M059J (cell line): Measurements from ENCODE around the gene SOAT2. TPM values are rescaled to one million over a fixed set of nuclear protein-coding genes. Genes with fewer than 3 reads are reported as not detected.
A peak's percentile ranks its signal among the peaks of the same experiment; 100 is the strongest.
"Not testable (repeated sequence)": the region's sequence is repeated elsewhere in the genome, so short reads cannot be mapped to it uniquely, and the experiment has no call there.

ENCODE experiments used
- DNase-seq: peaks from one replicate; pipeline ENCODE4 v3.0.0-alpha.2; 2012; ENCODE audit warnings: low read depth
- total RNA-seq: library from RNA; depleted of rRNA; stranded (reverse); fragments of >200 nt; shearing (Covaris generic); gene quantifications from 2 replicates; pipeline ENCODE4 v1.2.3, GENCODE V29; 2014

The SOAT2 gene
- total RNA-seq, 1 experiment from 2014 or later, result not detected

- no peak for DNase-seq
These were observed 1.1 kb upstream of the SOAT2 start for GRCh38 chr12:53101931-53102781.

DNA sequence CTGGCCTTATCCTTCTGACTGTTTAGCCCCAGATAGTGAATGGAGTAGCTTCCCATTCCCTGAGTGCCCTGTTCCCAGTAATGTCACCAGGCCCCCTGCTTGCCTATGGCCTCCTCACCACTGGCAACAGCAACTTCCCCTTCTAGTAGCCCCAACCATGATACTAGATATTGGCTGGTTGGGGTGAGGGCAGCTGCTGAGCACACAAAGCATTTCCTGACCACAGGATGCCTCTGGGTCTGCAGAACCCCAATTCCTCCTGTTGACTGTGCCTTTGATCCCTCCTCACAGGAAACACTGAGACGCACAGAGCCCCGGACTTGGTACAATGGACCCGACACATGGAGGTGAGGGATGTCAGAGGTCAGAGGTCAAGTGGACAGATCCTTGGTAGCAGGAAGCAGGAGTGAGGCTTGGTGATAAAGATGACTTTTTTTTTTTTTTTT is 597 bp downstream of the SOAT2 start:
- no peak for DNase-seq

GRCh38 chr12:53105256-53105655 is 2.0 kb downstream of the SOAT2 start:
- DNase-seq, result no peak

- DNase-seq, result no peak
These were observed 2.6 kb downstream of the SOAT2 start for GRCh38 chr12:53105712-53106439.

DNA sequence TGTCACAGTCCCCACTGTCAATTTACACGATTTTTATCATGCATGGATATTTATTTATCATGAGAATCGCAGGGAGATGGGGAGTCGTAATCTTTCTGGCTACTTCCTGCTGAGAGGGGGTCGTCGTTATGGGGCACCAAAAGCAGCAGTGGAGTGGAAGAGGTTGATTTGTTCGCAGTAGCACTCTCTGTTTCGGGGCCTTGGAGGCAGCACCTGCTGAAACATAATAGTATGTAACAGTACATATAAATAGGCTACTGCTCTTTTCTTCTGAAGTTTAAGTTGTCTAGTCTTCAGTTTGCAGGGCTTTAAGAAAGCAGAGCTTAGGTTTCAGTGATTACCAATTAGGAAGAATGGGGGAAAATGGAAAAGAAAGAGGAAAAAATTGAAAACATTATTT is 3.8 kb downstream of the SOAT2 start:
- no peak for DNase-seq

DNA sequence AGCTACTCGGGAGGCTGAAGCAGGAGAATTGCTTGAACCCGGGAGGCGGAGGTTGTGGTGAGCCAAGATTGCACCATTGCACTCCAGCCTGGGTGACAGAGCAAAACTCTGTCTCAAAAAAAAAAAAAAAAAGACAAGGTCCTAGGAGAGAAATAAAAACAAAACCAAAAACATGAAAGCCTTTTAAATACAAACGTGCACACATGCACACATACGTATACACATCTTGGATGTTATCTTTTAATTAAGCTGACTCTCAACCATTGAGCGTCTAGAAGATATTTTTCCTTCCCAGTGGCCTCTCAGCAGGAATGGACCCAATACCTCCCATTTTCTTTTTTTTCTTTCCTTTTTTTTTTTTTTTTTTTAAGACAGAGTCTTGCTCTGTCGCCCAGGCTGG is 9.1 kb downstream of the SOAT2 start:
- DNase-seq, result not testable (repeated sequence)

GRCh38 chr12:53113136-53113705 is 9.9 kb downstream of the SOAT2 start:
- no peak for DNase-seq

- DNase-seq, result no peak
These were observed 10.7 kb downstream of the SOAT2 start for GRCh38 chr12:53113951-53114350.

GRCh38 chr12:53115112-53115890 is 12.0 kb downstream of the SOAT2 start:
- no peak for DNase-seq

DNA sequence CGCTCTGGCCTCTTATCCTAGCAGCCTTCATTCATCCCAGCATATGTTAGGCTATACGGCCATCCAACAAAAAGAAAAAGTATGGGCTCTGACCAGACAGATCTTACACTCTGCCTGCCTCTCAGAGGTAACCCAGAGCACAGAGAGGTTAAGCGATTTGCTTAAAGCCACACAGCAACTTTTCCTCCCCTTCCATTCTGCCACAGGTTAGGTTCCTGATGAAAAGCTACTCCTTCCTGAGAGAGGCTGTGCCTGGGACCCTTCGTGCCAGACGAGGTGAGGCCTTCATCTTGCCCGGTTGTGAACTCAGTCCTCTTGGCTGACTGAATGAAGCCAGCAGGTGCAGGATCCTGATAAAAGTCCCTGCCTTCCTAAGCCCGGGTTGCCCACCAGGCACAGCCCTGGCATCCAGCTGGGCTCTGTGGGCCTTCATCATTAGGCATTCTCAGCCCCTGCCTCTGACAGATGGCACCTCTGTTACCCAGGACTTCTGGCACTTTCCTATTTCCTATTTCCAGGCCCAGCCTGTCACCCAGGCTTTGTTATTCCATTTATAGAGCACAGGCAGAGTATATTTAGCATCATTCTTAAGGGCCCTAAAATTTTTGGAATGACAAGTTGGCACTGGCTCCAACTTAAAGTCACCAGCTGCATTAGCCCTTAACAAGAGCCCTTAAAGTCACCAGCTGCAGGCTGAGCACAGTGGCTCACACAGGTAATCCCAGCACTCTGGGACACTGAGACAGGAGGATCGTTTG is 12.8 kb downstream of the SOAT2 start:
- no peak for DNase-seq

GRCh38 chr12:53118751-53119300 is 15.5 kb downstream of the SOAT2 start:
- no peak for DNase-seq

GRCh38 chr12:53120685-53121525 is 17.6 kb downstream of the SOAT2 start:
- no peak for DNase-seq

DNA sequence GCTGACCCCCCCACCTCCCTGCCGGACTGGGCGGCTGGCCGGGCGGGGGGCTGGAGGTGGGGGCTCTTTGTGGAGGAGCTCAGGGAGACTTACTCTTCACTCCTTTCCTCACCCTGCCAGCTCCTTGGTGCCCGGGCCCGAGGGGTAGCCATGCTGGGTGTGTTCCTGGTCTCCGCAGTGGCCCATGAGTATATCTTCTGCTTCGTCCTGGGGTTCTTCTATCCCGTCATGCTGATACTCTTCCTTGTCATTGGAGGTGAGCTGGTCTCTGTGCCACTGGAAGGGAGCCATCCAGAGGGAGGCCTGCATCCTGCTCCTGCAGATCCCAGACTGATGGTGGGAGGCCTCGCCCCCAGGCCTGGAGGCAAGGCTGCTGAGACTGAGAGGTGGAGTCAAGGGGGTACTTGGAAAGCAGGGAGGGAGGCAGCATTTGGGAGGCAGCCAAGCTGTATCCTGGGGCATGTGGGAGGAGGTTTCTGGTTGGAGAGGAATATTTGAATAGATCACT is 19.7 kb downstream of the SOAT2 start:
- peak; percentile 68 for DNase-seq

- DNase-seq, result peak; percentile 67
These were observed 20.5 kb downstream of the SOAT2 start for GRCh38 chr12:53123578-53124351.

DNA sequence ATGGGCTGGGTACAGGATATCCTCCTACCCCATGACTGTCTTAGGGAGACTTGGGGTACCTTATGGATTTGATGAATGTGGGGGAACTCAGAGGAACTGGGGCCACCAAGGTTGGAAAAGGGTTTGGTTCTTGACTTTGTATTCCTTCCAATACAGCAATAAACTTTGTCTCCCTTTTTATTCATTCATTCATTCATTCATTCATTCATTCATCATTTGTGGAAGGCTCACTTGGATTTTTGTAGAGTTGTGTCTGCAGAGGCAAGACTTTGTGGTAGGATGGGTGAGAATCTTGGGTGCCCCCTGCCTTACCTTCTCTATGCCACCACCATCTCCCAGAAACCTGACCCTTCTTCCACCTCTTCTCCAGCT is 21.1 kb downstream of the SOAT2 start:
- DNase-seq, result no peak

- no peak for DNase-seq
These were observed 23.9 kb downstream of the SOAT2 start for GRCh38 chr12:53127169-53127568.

DNA sequence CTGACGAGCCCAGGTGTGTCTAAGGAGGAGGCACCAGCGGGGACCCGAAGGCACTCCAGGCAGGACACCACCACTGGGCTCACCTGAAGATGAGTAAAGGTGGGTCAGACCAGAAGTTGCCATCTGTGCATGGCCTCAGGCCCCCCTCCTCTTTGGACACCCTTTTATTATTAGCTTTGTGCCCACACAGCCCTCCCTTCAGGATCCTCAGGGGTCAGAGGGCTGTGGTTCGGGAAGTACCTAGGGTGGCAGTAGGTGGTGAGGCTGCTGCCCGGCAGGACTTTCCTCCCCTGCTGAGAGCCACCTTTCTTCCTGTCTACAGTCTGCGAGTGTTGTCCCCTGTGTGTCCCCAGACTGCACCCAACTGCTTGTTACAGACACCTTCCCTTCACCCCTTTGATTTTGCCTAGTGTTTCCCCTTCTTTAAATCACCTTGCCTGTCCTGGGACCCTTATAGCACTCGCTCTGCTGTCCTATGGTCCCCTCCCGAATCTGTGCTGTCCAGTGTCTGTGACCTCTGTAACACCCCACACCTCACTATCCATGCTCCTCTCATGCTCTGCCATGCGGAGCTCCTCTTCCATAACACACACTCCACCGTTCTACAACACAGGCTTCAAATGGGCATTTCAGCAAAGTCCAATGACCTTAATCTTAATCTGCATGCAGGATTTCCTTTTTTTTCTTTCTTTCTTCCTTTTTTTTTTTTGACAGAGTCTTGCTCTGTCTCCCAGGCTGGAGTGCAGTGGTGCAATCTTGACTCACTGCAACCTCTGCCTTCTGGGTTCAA is 25.7 kb downstream of the SOAT2 start:
- no peak for DNase-seq

- no peak for DNase-seq
These were observed 28.6 kb downstream of the SOAT2 start for GRCh38 chr12:53131844-53132243.
